Adipose tissue (tissue), 3 donors: ENCODE data around the gene SLC16A8. TPM values are rescaled to one million over a fixed set of nuclear protein-coding genes. Genes with fewer than 3 reads are reported as not detected.

Experiments
- H3K27ac ChIP-seq: one replicate; pipeline ENCODE4 v1.5.1; 2013; ENCODE audit warnings: low read depth, low read length
- WGBS, 3 donors: extraction: QIAGEN DNeasy Blood & Tissue Kit; methylation state at CpG; one replicate each; pipeline ENCODE4 v1.1.7; 2013; 5-methylcytosine and 5-hydroxymethylcytosine counted together
- polyA plus RNA-seq, 3 donors: library from polyadenylated mRNA; stranded (reverse); fragments of 200-250 nt; gene quantifications; one replicate each; pipeline ENCODE4 v1.2.3, GENCODE V29; 2013
- donor health status: healthy with polysubstance abuse.
- donor health status: Bipolar disorder and iron deficiency.
- donor health status: healthy.

The SLC16A8 gene
- polyA plus RNA-seq, 3 donors = 0.21 to 0.34 (median 0.31) TPM

DNA sequence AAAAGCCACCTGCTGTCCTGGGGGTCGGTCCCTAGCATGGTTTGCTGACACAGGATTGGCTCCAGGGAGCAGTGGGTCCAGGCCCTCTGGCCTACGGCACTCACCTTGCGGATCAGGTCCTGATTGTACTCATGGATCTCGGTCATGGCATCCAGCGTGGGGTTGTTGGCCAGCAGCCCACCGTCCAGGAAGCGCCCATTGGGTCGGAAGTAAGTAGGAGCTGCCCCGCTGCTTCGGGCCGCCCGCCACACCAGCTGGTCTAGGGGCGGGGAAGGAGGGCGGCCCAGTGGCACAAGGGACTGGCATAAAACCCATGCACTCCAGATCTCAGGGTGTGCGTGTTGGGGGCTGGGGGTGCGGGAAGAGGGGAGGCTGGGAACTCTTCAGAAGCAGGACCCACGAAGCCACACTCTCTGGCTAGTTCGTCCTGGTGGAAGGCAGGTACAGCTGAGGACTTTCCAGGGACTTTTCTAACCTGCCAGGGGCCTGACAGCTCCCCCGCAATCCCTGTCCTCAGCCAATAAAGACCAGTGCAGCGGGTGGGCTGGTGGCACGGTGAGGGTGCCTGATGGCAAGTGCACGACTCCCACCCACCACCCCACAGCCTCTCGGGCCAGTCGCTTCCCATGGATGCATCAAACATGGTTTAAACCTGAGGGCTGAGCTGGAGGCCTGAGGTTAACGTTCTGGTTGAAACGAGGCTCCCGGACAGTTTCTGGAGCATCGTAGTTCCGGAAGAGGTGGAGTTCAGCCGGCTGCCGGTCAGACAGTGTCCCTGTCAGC is 31.6 kb upstream of the SLC16A8 start:
- no peak overlapping the region for H3K27ac ChIP-seq
- WGBS, 3 donors = 94 to 95% (median 95%) methylated on average over 30 to 31 of the region's 31 CpGs

DNA sequence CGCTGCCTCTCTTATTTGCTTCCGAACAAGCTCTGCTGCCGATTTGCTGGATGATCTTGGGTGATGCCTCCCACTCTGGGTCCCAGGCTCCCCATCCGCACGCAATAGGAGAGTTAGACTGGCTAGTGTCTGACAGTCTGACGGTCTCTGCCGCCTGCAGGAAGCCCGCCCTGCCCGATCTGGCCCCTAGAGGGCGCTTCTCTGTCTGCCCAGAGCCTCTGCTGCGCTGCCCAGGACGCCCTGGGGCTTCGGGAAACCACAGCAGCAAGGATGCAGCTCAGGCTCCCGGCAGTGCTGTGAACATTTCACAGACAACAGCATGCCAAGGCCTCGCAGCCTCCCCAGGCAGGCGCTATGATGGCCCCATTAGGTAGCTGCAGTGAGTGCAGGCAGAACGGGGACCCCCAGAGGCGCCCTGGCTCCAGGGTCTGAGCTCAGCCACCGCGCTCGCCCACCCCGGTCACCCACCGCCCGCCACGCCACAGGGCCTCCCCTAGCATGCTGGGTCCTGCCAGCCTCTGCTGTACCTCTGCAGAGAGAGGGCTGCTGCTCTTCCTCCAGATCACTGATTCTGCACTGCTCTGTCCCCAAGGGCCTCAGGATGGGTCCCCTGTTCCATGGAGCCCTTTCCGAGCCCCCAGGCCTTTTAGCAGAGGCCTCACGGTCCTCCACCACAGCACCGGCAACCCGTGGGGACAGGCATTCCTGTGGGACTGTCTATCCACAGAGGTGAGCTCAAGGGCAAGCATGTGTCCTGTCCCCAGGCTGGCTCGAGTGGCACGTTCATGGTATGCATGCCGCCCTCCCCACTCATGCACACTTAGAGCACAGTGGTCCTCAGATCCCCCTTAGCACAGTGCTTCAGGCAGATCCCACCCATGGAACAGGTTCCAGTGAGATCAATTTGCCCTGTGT is 30.8 kb upstream of the SLC16A8 start:
- WGBS, 3 donors = 34 to 56% (median 55%) methylated on average over 24 to 32 of the region's 32 CpGs

DNA sequence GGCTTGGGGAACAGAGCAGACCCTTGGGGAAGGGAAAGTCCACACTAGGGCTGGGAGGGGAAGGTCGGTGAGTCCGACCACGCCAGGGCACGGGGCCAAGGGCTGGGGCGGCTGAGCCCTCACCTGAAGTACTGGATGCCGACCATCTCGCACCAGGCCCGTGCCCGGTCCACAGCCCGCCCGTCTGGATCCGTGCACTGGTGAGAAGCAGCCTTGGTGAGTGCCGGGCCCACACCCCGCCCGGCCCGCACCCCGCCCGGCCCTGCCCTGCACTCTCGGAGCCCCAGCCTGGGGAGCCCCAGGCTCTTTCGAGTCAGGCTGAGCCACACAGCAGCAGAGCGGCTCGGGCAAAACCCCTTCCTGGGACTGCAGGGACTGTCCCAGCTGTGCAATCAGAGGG is 28.4 kb upstream of the SLC16A8 start:
- 86 to 95% (median 95%) methylated on average over 21 to 22 of the region's 22 CpGs for WGBS, 3 donors
- no peak overlapping the region for H3K27ac ChIP-seq

More for the DNA sequence above, 30.8 kb upstream of the SLC16A8 start:
- no peak overlapping the region for H3K27ac ChIP-seq

DNA sequence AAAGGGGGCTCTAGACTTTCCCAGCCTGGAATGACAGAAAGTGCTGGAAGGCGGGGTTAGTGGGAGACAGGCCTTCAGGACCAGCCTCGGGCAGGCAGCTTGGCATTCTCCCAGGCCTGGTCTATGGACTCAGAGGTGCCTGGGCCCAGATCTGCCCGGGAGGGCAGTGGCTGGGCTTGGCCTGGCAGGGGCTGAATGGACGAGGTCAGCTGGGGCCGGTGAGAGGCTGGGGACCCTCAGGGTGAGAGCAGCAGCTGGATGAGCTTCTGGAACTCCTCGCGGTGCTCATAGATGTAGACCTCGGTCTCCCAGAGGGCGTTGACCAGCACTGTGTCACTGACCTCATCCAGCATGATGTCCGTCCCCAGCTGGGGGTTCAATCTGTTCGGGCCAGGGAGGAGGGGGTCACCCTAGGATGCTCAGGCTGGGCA is 28.0 kb upstream of the SLC16A8 start:
- WGBS, 3 donors = 72 to 79% (median 75%) methylated on average over 11 of the region's 11 CpGs

DNA sequence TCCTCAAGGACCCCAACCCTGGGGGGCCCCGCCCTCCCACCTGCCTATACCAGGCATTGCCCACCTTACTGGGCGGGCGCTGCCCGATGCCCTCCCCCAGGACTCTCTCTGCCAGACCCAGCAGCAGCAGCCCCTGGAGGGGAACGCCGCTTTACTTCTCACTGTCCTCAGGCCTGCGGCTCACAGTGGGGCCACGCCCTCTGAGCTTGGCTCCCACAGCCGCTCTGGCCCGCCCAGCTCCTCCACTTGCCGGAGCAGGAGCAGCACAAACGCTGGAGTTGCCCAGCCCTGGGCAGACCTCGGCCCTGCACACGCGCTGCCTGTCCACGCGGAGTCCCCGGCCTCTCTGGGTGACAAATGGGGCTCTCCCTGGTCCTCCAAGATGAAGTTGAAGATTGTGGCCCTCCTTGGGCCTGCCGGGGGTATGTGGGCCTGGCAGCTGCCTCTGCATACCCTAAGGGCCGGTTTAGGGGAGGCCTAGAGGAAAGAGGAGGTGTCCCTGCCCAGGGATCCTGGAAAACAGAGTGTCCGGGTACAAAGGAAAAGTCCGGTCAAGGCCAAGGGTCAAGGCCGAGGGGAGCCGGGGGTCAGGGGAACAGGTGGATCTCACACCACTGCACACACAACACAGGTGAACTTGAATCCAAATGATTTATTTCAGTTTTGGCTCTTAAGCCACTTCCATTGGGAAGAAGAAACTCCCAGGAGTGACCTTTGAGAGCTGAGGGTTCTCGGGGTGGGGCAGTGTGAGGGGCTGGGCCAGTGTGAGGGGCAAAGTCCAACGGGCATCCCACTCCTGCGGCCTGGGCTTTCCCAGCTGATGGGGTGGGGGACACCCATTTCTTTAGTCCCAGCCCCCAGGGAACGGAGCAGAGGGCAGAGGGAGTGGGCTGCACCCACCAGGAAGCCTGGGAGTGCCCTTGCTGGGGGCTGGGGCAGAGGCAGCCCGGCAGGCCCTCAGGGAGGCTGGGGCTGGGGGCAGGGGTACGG is 27.2 kb upstream of the SLC16A8 start:
- WGBS, 3 donors = 66 to 81% (median 78%) methylated on average over 27 to 30 of the region's 30 CpGs

More for the DNA sequence above, 28.0 kb upstream of the SLC16A8 start:
- H3K27ac ChIP-seq = no peak overlapping the region

DNA sequence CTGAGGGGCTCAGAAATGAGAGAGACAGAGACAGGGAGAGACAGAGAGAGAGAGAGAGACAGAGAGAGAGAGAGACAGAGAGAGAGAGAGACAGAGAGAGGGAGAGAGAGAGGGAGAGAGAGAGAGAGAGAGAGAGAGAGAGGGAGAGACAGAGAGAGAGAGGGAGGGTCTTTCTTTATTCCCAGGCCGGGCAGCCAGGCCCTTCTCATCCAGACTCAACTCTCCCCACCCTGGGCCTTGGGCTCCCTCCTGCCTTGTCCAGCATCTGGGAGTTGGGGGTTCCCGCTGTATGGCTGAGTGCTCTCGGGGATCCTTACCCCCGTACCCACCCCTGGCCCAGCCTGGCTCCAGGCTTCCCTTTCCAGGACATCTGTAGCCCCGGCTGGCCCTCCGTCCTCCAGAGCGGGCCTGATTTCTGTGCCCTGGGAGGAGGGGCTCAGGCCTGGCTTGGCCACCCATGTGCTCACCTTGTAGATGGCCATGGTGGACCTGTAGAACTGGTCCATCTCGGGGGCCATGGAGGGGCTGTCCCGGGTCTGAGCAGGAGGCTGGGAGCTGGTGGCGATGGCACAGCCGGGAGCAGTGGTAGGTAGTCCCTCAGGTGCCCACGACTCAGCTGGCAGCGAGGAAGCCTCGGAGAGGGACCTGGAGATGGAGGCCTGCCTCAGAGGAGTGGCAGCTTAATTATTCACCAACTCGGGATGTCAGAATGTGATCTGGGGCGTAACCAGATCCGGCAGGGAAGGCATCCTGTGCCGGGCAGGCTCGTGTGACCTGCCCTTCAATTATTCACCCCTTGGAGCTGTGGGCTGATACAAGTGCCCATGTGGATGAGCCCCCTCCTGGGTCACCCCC is 26.3 kb upstream of the SLC16A8 start, which contains the start of gene BAIAP2L2:
BAIAP2L2 (minus strand) TSS at position 677 of the 855 bp plus-strand sequence; CDS start at position 518, 159 bp downstream.
- no peak within 1 kb of the TSS for H3K27ac ChIP-seq
- 69 to 88% (median 86%) methylated on average over 19 of the region's 19 CpGs for WGBS, 3 donors

More for the DNA sequence above, 27.2 kb upstream of the SLC16A8 start:
- no peak overlapping the region for H3K27ac ChIP-seq

DNA sequence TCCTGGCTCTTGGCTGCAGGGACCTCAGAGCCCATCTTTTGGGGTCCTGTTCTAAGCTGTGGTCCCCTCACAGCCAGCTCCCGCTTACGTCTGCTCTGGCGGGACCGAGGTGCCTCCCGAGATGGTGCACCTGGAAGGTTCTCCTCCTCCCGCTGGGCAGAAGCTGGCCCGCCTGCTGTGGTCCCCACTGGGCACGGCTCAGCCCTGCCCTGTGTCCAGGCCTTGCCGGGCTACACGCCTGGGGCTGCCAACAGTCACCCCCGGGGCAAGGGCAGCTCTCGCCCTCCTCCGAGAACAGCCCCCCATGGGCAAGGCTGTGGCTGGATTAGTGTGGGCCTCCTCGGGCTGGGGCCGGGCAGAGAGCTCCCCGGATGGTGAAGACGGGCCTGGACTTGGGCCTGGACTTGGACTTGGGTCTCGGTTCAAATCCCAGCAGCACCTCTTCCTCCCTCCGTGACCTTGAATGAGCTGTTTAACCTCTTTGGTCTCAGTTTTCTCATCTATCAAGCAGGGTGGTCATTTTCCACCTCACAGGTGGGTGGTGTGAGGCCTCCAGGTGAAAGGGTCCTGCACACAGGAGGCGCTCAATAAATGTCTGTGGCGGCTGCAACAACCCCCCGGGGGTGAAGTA is 25.5 kb upstream of the SLC16A8 start:
- 90 to 93% (median 91%) methylated on average over 22 of the region's 22 CpGs for WGBS, 3 donors
- H3K27ac ChIP-seq = no peak overlapping the region

DNA sequence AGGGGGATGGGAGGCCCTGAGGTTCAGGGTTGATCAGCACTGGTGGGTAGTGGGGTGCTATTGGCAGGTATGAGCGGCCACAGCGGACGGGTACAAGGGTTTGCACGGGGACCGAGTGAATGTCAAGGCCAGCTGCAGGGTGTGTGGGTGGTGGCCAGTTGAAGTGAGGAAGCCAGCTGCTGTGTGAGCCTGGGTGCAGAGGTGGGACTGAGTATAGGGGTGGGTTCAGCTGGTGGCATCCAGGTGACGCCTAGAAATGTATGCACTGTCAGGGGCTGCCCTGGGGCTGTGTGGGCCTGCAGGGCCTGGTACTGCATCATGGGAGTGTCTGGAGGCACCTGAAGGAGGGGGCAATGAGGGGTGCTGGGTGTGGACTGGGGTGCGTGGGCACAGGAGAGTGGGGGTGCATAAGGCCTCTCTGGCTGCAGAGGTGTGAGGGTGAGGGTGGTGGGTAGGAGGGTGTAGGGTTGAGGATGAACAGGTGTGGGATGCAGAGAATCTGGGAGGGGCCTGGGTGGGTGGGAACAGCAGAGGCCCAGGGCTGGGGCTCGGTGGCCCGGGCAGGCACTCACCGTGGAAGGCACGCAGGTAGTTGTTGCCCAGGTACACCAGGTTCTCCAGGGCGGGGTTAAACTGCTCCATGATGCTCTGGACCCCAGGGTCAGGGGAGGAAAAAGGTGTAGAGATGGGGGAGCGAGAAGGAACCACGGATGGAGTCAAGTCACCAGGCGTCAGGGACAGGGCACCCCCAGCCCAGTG is 24.8 kb upstream of the SLC16A8 start:
- H3K27ac ChIP-seq = no peak overlapping the region
- 79 to 94% (median 94%) methylated on average over 12 to 15 of the region's 15 CpGs for WGBS, 3 donors

DNA sequence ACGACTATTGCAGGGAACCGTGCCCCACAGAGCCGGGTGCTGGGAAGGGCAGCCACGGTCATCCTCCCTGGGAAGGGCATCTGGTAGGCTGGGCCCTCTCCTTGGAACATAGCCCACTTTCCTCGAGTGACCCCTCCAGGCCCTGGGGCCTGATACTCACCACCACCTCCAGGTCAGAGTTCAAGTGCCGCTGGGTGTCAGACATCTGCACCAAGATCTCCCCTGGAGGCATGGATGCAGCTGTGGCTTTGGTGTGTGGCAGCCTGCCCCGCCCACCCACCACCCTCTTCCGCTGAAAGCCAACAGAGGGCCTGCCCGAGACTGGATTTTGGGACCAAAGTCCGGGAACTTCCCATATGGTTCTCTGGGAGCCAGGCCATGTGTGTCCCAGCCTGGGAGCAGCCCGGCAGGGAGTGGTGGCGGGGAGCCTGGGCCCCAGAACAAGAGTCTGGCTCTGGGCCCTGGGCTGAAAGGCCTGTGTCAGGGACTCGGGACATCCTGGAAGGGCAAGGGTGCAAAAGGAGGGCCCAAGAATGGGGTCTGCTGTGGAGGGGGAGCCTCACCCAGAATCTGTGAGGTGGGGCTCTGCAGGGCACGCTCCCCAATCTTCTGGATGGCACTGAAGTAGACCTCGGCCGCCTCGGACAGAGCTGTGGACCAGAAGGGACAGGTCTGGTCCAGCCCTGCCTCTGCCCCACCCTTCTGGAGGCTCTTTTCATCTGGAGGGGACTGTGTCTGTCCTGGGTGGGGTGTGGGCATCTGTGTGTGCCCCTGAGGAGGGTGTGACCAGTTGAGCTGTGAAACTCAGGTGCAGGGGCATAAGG is 23.9 kb upstream of the SLC16A8 start:
- no peak overlapping the region for H3K27ac ChIP-seq

DNA sequence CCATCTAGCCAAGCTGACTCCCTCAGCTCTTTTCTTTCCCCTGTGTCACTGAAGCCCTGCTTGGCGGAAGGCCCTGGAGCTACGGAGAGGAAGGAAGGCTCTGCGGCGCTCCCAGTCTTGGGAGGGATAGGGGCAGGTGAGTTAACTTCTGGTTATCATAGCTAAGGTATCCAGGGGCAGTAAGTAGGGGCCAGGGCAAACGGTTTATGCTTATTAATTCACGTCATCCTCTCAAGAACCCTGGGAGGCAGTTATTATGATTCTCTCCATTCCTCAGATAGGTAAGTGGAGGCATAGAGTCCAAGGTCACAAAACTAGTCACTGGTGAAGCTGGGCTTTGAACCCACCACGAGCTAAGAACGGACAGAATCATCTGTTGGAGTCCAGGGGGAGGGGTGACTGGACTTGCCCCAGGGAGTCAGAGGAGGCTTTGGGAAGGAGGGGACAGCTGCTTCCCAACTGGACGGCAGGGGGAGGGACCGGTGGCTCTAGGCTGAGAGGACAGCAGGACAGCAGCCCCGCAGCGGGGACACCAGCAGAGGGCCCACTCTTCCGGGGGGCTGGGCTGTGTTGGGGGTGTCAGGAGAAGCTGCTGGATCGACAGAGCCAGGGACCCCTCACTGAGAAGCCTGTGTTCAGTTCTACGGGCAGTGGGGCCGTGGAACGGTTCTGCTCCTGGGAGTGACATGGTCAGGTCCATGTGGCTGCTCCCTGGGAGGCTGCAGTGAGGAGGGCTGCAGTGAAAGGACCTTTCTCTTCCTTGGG is 23.0 kb upstream of the SLC16A8 start:
- H3K27ac ChIP-seq = no peak overlapping the region
- WGBS, 3 donors = 72 to 79% (median 73%) methylated on average over 17 of the region's 17 CpGs

More for the DNA sequence above, 23.9 kb upstream of the SLC16A8 start:
- 33 to 77% (median 67%) methylated on average over 17 of the region's 17 CpGs for WGBS, 3 donors

DNA sequence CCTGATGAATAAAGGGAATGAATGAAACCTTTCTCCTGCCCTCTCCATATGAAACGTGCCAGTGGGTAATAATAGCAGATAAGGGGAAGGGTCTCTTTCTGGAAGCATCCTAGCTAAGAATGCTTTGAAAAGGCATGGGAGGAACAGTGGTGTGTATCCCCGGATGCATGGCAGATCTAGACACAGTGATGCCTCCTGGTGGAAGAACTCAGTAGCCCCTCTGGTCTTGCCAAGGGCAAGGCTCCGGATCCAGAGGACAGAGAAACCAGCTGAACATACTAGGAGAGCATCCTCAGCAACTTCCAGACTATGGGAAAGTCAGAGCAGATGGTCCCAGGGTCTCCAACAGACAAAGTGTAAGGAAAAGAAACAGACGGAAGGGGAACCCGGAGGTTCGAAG is 20.1 kb upstream of the SLC16A8 start:
- no peak overlapping the region for H3K27ac ChIP-seq
- WGBS, 3 donors = 79 to 84% (median 82%) methylated on average over 6 of the region's 6 CpGs

DNA sequence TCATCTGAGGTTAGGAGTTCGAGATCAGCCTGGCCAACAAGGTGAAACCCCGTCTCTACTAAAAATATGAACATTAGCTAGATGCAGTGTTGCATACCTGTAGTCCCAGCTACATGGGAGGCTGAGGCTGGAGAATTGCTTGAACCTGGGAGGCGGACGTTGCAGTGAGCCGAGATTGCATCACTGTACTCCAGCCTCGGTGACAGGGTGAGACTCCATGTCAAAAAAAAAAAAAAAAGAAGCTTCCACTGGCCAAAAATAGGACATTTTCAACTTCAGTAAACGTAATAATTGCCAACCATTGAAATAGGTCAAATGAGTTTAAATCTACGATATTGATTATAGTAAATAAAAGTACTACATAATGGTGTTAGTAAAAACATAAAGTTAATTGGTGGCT is 19.7 kb upstream of the SLC16A8 start:
- H3K27ac ChIP-seq = no peak overlapping the region
- WGBS, 3 donors = 65 to 85% (median 66%) methylated on average over 8 of the region's 8 CpGs

DNA sequence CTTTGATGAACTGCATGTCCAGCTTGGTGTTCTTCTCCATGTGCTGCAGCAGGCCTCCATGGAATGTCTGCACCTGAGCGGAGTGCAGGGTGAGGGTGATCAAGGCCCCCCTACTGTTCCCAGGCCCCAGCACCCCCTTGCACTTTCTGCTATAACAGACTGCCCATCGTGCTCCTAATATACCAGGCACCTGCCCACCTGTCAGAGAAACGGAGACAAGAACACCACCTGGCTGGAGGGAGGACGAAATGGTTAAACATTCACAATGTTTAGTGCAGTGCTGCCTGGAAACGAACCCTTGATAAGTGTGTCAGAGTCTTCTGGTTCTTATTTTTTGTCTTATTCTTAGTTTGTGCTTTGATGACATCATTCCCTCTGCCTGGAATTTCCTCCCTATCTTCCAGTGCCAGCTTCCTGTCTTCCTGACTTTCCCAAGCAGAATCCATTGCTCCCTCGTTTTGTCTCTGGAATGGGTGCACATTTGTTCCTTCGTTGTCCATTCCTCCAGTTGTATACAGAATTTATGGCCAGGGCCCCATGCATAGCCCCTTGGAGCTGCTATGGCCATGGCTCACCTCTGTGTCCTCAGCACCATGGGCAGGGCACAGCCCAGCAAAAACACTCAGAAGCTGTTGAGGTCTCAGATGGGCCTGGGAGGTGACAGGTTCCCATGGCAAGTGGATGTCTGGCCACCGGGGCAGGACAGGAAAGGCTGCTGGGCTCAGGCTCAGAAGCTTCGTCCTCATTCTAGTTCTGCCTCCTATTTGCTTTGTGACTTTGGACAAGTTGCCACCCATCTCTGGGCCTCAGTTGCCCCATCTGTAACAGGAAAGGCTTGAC is 14.6 kb upstream of the SLC16A8 start:
- WGBS, 3 donors = 56 to 62% (median 61%) methylated on average over 9 of the region's 9 CpGs

More for the DNA sequence above, 14.6 kb upstream of the SLC16A8 start:
- no peak overlapping the region for H3K27ac ChIP-seq
